ACC112 (cell line): ENCODE measurements around the gene RPS6KA5.
"Not testable (repeated sequence)": the region's sequence is repeated elsewhere in the genome, so short reads cannot be mapped to it uniquely, and the experiment has no call there.

Source experiments
- H2AFZ ChIP-seq: fragments of 200-600 bp; sonication (generic); one replicate; pipeline ENCODE4 v1.6.0; 2017; ENCODE audit warnings: antibody characterized with exemption, low read length; ENCODE audit not compliant: unreplicated experiment
- H3K27ac ChIP-seq: fragments of 200-600 bp; sonication (generic); 2 replicates; pipeline ENCODE4 v1.5.1; 2014; ENCODE audit warnings: low read depth, mild to moderate bottlenecking, antibody characterized with exemption, low read length, moderate library complexity
- H3K27me3 ChIP-seq: fragments of 200-600 bp; sonication (generic); 2 replicates; pipeline ENCODE4 v1.6.1; 2014; ENCODE audit warnings: mild to moderate bottlenecking, antibody characterized with exemption, low read length, moderate library complexity, mixed read lengths; ENCODE audit not compliant: insufficient read depth
- H3K36me3 ChIP-seq: fragments of 200-600 bp; sonication (generic); 2 replicates; pipeline ENCODE4 v1.6.1; 2016; ENCODE audit warnings: mild to moderate bottlenecking, antibody characterized with exemption, low read length, moderate library complexity, mixed read lengths; ENCODE audit not compliant: insufficient read depth
- H3K4me1 ChIP-seq: fragments of 200-600 bp; sonication (generic); one replicate; pipeline ENCODE4 v1.6.1; 2016; ENCODE audit warnings: low read length, mixed read lengths; ENCODE audit not compliant: insufficient read depth, unreplicated experiment, control insufficient read depth
- H3K4me3 ChIP-seq: fragments of 200-600 bp; sonication (generic); 2 replicates; pipeline ENCODE4 v1.5.1; 2014; ENCODE audit warnings: mild to moderate bottlenecking, low read depth, low read length
- H3K79me2 ChIP-seq: fragments of 200-600 bp; sonication (generic); one replicate; pipeline ENCODE4 v1.6.0; 2016; ENCODE audit warnings: low read length; ENCODE audit not compliant: control insufficient read depth, unreplicated experiment, insufficient read depth

Gene RPS6KA5

GRCh38 chr14:91090743-91091142 lies 30.3 kb upstream of the RPS6KA5 start:
- Histone ChIP-seq H3K4me3 (no peak overlapping the region), H2AFZ (no peak overlapping the region), H3K27ac (no peak overlapping the region), H3K4me1 (no peaks in the 10 kb centered on the region), H3K27me3 (peaks cover 39% of the 10 kb centered on the region), H3K36me3 (no peaks in the 10 kb centered on the region), H3K79me2 (no peaks in the 10 kb centered on the region)

- no peaks in the 10 kb centered on the region for H3K79me2 ChIP-seq
- H3K27me3 ChIP-seq, result peaks cover 39% of the 10 kb centered on the region
- no peak overlapping the region for H2AFZ ChIP-seq
- no peaks in the 10 kb centered on the region for H3K36me3 ChIP-seq
- no peak overlapping the region for H3K27ac ChIP-seq
- no peak overlapping the region for H3K4me3 ChIP-seq
- no peaks in the 10 kb centered on the region for H3K4me1 ChIP-seq
Measured at GRCh38 chr14:91089958-91090535, 29.6 kb upstream of the RPS6KA5 start.

- H3K27ac ChIP-seq, result no peak overlapping the region
- H3K4me1 ChIP-seq, result no peaks in the 10 kb centered on the region
- no peak overlapping the region for H2AFZ ChIP-seq
- no peaks in the 10 kb centered on the region for H3K79me2 ChIP-seq
- no peaks in the 10 kb centered on the region for H3K36me3 ChIP-seq
- no peak overlapping the region for H3K4me3 ChIP-seq
- peaks cover 39% of the 10 kb centered on the region for H3K27me3 ChIP-seq
Measured at GRCh38 chr14:91088585-91089235, 28.3 kb upstream of the RPS6KA5 start.

- not testable (repeated sequence) for H3K79me2 ChIP-seq, H2AFZ ChIP-seq, H3K4me1 ChIP-seq, H3K36me3 ChIP-seq, H3K4me3 ChIP-seq, H3K27ac ChIP-seq
- H3K27me3 ChIP-seq, result peaks cover 39% of the 10 kb centered on the region
Measured at GRCh38 chr14:91087470-91087869, 27.0 kb upstream of the RPS6KA5 start.

- no peaks in the 10 kb centered on the region for H3K36me3 ChIP-seq
- no peak overlapping the region for H3K4me3 ChIP-seq
- H2AFZ ChIP-seq, result no peak overlapping the region
- no peak overlapping the region for H3K27ac ChIP-seq
- H3K79me2 ChIP-seq, result no peaks in the 10 kb centered on the region
- H3K4me1 ChIP-seq, result no peaks in the 10 kb centered on the region
- H3K27me3 ChIP-seq, result peaks cover 18% of the 10 kb centered on the region
Measured at GRCh38 chr14:91084516-91084915, 24.1 kb upstream of the RPS6KA5 start.

GRCh38 chr14:91082282-91082681 lies 21.8 kb upstream of the RPS6KA5 start:
- H2AFZ ChIP-seq, result no peak overlapping the region
- H3K4me1 ChIP-seq, result no peaks in the 10 kb centered on the region

GRCh38 chr14:91080071-91080470 lies 19.6 kb upstream of the RPS6KA5 start:
- H3K4me1 ChIP-seq, result no peaks in the 10 kb centered on the region
- no peaks in the 10 kb centered on the region for H3K36me3 ChIP-seq
- no peaks in the 10 kb centered on the region for H3K27me3 ChIP-seq
- no peak overlapping the region for H2AFZ ChIP-seq
- no peaks in the 10 kb centered on the region for H3K79me2 ChIP-seq
- no peak overlapping the region for H3K4me3 ChIP-seq
- H3K27ac ChIP-seq, result no peak overlapping the region

More at GRCh38 chr14:91082282-91082681, 21.8 kb upstream of the RPS6KA5 start:
- no peak overlapping the region for H3K4me3 ChIP-seq
- H3K36me3 ChIP-seq, result no peaks in the 10 kb centered on the region
- peaks cover 4% of the 10 kb centered on the region for H3K27me3 ChIP-seq
- no peaks in the 10 kb centered on the region for H3K79me2 ChIP-seq
- no peak overlapping the region for H3K27ac ChIP-seq

GRCh38 chr14:91078095-91078737 lies 17.8 kb upstream of the RPS6KA5 start:
- Histone ChIP-seq H2AFZ (no peak overlapping the region), H3K27ac (no peak overlapping the region)

GRCh38 chr14:91075553-91075952 lies 15.1 kb upstream of the RPS6KA5 start:
- no peaks in the 10 kb centered on the region for H3K4me1 ChIP-seq
- no peak overlapping the region for H3K4me3 ChIP-seq
- no peaks in the 10 kb centered on the region for H3K27me3 ChIP-seq
- no peak overlapping the region for H3K27ac ChIP-seq
- H3K36me3 ChIP-seq, result no peaks in the 10 kb centered on the region
- H3K79me2 ChIP-seq, result no peaks in the 10 kb centered on the region
- H2AFZ ChIP-seq, result no peak overlapping the region

More at GRCh38 chr14:91078095-91078737, 17.8 kb upstream of the RPS6KA5 start:
- Histone ChIP-seq H3K4me1 (no peaks in the 10 kb centered on the region), H3K79me2 (no peaks in the 10 kb centered on the region), H3K4me3 (no peak overlapping the region), H3K27me3 (no peaks in the 10 kb centered on the region), H3K36me3 (no peaks in the 10 kb centered on the region)

GRCh38 chr14:91070572-91070971 lies 10.1 kb upstream of the RPS6KA5 start:
- H3K27ac ChIP-seq, result no peak overlapping the region
- no peaks in the 10 kb centered on the region for H3K4me1 ChIP-seq
- H3K4me3 ChIP-seq, result no peak overlapping the region
- no peak overlapping the region for H2AFZ ChIP-seq
- H3K36me3 ChIP-seq, result no peaks in the 10 kb centered on the region
- no peaks in the 10 kb centered on the region for H3K27me3 ChIP-seq
- H3K79me2 ChIP-seq, result no peaks in the 10 kb centered on the region

GRCh38 chr14:91068642-91069041 lies 8.2 kb upstream of the RPS6KA5 start:
- Histone ChIP-seq H2AFZ (no peak overlapping the region), H3K4me1 (no peaks in the 10 kb centered on the region)

More at GRCh38 chr14:91068642-91069041, 8.2 kb upstream of the RPS6KA5 start:
- no peak overlapping the region for H3K27ac ChIP-seq
- no peaks in the 10 kb centered on the region for H3K36me3 ChIP-seq
- H3K4me3 ChIP-seq, result no peak overlapping the region
- H3K79me2 ChIP-seq, result no peaks in the 10 kb centered on the region
- H3K27me3 ChIP-seq, result no peaks in the 10 kb centered on the region
